Right forelimb (tissue), 1 donor: ENCODE results near the gene LRMDA.
"Not testable (repeated sequence)": the region's sequence is repeated elsewhere in the genome, so short reads cannot be mapped to it uniquely, and the experiment has no call there.

Experiments used
- DNase-seq: peaks from one replicate; pipeline ENCODE4 v3.0.0-alpha.2; 2018

The LRMDA gene

GRCh38 chr10:76552091-76552873 is 1120.9 kb downstream of the LRMDA start:
- no peak for DNase-seq

GRCh38 chr10:76553263-76554032 is 1122.0 kb downstream of the LRMDA start:
- no peak for DNase-seq

- no peak for DNase-seq
Observed at GRCh38 chr10:76554033-76554408, 1122.6 kb downstream of the LRMDA start.

GRCh38 chr10:76554478-76554877 is 1123.1 kb downstream of the LRMDA start:
- DNase-seq: no peak

GRCh38 chr10:76555067-76555670 is 1123.7 kb downstream of the LRMDA start:
- DNase-seq: no peak

GRCh38 chr10:76557366-76557765 is 1125.9 kb downstream of the LRMDA start:
- no peak for DNase-seq

- no peak for DNase-seq
Observed at GRCh38 chr10:76558586-76558985, 1127.2 kb downstream of the LRMDA start.

GRCh38 chr10:76558996-76559891 is 1127.8 kb downstream of the LRMDA start:
- no peak for DNase-seq

- no peak for DNase-seq
Observed at GRCh38 chr10:76559892-76560220, 1128.4 kb downstream of the LRMDA start.

GRCh38 chr10:76560338-76560737 is 1128.9 kb downstream of the LRMDA start:
- DNase-seq: no peak

- DNase-seq: no peak
Observed at GRCh38 chr10:76563286-76563685, 1131.9 kb downstream of the LRMDA start.

GRCh38 chr10:76572021-76572420 is 1140.6 kb downstream of the LRMDA start:
- DNase-seq: no peak

- no peak for DNase-seq
Observed at GRCh38 chr10:76576276-76576962, 1145.0 kb downstream of the LRMDA start.

GRCh38 chr10:76577455-76577854 is 1146.0 kb downstream of the LRMDA start:
- no peak for DNase-seq

GRCh38 chr10:76581506-76582256 is 1150.3 kb downstream of the LRMDA start:
- DNase-seq: no peak

GRCh38 chr10:76582531-76582930 is 1151.1 kb downstream of the LRMDA start:
- no peak for DNase-seq

- no peak for DNase-seq
Observed at GRCh38 chr10:76583711-76584161, 1152.3 kb downstream of the LRMDA start.

GRCh38 chr10:76584466-76584865 is 1153.0 kb downstream of the LRMDA start:
- not testable (repeated sequence) for DNase-seq
